Testis (tissue), 3 donors: Measurements from ENCODE around the gene NCAM1. TPM values are rescaled to one million over a fixed set of nuclear protein-coding genes. Genes with fewer than 3 reads are reported as not detected.

Source experiments
- DNase-seq: peaks from one replicate; pipeline ENCODE4 v3.0.0-alpha.2; 2019
- H3K27ac ChIP-seq, 2 donors: fragments of 200-600 bp; sonication (generic); one replicate each; pipeline ENCODE4 v1.5.1; 2019
- H3K27me3 ChIP-seq: fragments of 200-600 bp; sonication (generic); one replicate; pipeline ENCODE4 v1.5.1; 2019
- H3K36me3 ChIP-seq: fragments of 200-600 bp; sonication (generic); one replicate; pipeline ENCODE4 v1.5.1; 2017; ENCODE audit warnings: low read depth; ENCODE audit errors: missing control alignments
- H3K4me1 ChIP-seq: fragments of 200-600 bp; sonication (generic); one replicate; pipeline ENCODE4 v1.5.1; 2019
- H3K4me3 ChIP-seq, 2 donors: fragments of 200-600 bp; sonication (generic); one replicate each; pipeline ENCODE4 v1.5.1; 2017 to 2019
- H3K9me3 ChIP-seq: fragments of 200-600 bp; sonication (generic); one replicate; pipeline ENCODE4 v1.5.1; 2017
- POLR2A ChIP-seq: fragments of 450-650 bp; IDR thresholded peaks from one replicate; pipeline ENCODE4 v1.6.1; 2017; ENCODE audit warnings: antibody characterized with exemption, mild to moderate bottlenecking, moderate library complexity
- WGBS, 2 donors: methylation state at CpG; one replicate each; pipeline ENCODE4 v1.1.5; 2018; 5-methylcytosine and 5-hydroxymethylcytosine counted together
- intact Hi-C: fragments of 100-400 bp; cut with DNase I; formaldehyde crosslinking; loops from one replicate; pipeline ENCODE4 v1.15.1; 2023; ENCODE audit warnings: low total_unique reads
- polyA plus RNA-seq: library from polyadenylated mRNA; stranded (reverse); fragments of 350-450 nt; fragmentation: Illumina TruSeq; extraction: RNeasy Lipid Tissue Mini Kit (QIAGEN cat#74804); gene quantifications from one replicate; pipeline ENCODE4 v1.2.3, GENCODE V29; 2014; ENCODE audit warnings: low read depth, low replicate concordance; ENCODE audit not compliant: insufficient read depth
- total RNA-seq, 2 donors: library from RNA; depleted of rRNA; stranded (reverse); fragments of >200 nt; gene quantifications; one replicate each; pipeline ENCODE4 v1.2.3, GENCODE V29; 2016
- TF ChIP-seq, protein P1 (sequence below), 3 experiments: fragments of 450-650 bp in 2 of 3; fragments of 200-600 bp in 1 of 3; sonication (generic) in 1 of 3; IDR thresholded peaks; one replicate each; pipeline ENCODE4 v1.5.1; 2016 to 2019; ENCODE audit warnings: antibody characterized with exemption in 3 of 3, mild to moderate bottlenecking in 2 of 3, moderate library complexity in 1 of 3

The NCAM1 gene
- total and polyA plus RNA-seq, 3 donors from 2014 or later: 12.3 to 33.3 (median 13.8) TPM

DNA sequence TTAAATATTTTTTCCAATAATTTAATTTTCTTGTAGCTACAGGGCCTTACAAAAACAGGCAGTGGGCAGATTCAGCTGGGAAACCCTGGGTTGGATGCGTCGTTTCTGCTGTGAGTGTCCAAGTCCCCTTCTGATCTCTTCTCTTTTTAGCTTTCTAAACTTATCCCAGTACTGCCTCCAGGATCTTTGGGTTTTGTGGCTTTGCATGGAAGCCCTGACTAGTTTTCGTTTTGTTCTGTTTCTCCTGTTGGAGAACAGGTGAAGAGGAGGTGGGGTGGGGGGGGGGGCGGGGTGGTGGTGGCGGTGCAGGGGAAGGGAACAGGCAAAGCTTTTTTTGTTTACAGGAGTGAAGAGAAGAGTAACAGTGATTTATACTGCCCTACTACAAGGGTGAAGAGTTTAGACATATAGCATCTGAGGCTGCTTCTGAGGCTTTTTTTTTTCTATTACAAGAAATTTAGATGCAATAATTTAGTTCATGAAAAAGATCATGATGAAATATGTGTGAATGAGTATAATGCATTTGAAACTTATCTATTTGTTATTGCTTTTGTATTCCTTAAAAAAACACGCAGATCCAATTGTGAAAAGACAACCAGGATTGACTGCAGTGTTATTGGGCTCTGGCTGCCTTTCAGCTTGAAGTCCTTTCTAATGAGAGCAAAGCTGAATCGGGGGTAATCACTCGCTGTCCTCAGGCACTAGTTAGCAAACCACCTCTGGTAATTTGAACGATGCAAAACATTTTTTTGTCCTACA, 142.9 kb downstream of the NCAM1 start:
- no peak for DNase-seq
- no peaks in the 10 kb centered on the region for H3K9me3 ChIP-seq
- H3K27me3 ChIP-seq: no peaks in the 10 kb centered on the region
- TF ChIP-seq, protein P1, sequence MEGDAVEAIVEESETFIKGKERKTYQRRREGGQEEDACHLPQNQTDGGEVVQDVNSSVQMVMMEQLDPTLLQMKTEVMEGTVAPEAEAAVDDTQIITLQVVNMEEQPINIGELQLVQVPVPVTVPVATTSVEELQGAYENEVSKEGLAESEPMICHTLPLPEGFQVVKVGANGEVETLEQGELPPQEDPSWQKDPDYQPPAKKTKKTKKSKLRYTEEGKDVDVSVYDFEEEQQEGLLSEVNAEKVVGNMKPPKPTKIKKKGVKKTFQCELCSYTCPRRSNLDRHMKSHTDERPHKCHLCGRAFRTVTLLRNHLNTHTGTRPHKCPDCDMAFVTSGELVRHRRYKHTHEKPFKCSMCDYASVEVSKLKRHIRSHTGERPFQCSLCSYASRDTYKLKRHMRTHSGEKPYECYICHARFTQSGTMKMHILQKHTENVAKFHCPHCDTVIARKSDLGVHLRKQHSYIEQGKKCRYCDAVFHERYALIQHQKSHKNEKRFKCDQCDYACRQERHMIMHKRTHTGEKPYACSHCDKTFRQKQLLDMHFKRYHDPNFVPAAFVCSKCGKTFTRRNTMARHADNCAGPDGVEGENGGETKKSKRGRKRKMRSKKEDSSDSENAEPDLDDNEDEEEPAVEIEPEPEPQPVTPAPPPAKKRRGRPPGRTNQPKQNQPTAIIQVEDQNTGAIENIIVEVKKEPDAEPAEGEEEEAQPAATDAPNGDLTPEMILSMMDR (IDR thresholded peaks at IDR 0.05): no peak
- no peak for TF ChIP-seq POLR2A
- no peak overlapping the region for H3K27ac ChIP-seq
- H3K36me3 ChIP-seq: no peaks in the 10 kb centered on the region
- intact Hi-C loops: no loop called here
- no peak overlapping the region for H3K4me3 ChIP-seq
- WGBS, 2 donors: 59 to 63% methylated on average over 9 of the region's 9 CpGs
- peaks cover 7% of the 10 kb centered on the region for H3K4me1 ChIP-seq

DNA sequence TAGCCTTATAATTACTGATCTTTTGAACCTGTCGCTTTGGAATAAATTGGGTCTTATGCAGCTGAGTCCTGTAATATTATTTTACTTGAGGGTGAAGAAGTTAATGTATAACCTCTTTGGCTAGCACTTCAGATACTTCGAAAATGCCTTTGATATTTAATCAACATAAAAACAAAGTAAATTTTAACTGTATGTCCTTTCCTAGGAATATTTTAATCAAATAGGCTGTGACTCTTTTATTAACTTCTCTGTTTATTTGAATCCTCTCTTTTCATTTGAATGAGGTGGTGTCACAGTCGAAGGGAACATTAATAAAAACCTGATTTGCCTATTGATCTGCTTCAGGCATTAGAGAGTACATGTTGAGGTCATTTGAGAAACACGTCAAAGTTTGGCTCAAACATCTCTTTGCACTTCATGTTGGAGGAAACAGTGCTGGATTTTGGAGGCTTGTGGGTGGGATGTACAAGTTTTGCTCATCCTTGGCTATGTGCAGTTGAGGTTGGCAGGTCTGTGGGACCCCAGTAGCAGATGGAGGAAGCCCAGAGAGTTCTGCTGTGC, 143.6 kb downstream of the NCAM1 start:
- Histone ChIP-seq H3K36me3 (no peaks in the 10 kb centered on the region), H3K4me1 (peaks cover 7% of the 10 kb centered on the region), H3K4me3 (no peak overlapping the region), H3K27ac (no peak overlapping the region), H3K9me3 (no peaks in the 10 kb centered on the region), H3K27me3 (no peaks in the 10 kb centered on the region)
- 66 to 70% methylated on average over 4 of the region's 4 CpGs for WGBS, 2 donors
- TF ChIP-seq, protein P1 (IDR thresholded peaks at IDR 0.05): no peak
- TF ChIP-seq POLR2A: no peak
- intact Hi-C loops: no loop called here
- no peak for DNase-seq

DNA sequence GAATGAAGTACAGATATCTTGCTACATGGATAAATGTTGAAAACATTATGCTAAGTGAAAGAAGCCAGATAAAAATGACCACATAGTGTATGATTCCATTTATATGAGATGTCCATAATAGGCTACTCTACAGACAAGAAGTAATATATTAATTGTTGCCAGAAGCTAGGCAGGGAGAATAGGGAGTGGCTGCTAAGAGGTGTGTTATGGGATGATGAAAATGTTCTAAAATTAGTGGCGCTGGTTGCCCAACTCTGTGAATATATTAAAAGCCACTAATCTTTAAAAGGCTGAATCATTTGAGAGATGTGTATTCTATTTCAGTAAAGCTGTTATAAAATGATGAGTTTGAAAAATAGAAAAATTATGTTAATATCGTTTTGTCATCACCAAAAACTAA, 144.4 kb downstream of the NCAM1 start:
- intact Hi-C loops: no loop called here
- Histone ChIP-seq H3K4me3 (no peak overlapping the region), H3K4me1 (peaks cover 7% of the 10 kb centered on the region), H3K27ac (no peak overlapping the region), H3K36me3 (no peaks in the 10 kb centered on the region), H3K27me3 (no peaks in the 10 kb centered on the region), H3K9me3 (no peaks in the 10 kb centered on the region)
- DNase-seq: no peak
- WGBS, 2 donors: 92 to 96% methylated on average over 2 of the region's 2 CpGs
- no peak for TF ChIP-seq POLR2A
- TF ChIP-seq, protein P1 (IDR thresholded peaks at IDR 0.05): no peak

DNA sequence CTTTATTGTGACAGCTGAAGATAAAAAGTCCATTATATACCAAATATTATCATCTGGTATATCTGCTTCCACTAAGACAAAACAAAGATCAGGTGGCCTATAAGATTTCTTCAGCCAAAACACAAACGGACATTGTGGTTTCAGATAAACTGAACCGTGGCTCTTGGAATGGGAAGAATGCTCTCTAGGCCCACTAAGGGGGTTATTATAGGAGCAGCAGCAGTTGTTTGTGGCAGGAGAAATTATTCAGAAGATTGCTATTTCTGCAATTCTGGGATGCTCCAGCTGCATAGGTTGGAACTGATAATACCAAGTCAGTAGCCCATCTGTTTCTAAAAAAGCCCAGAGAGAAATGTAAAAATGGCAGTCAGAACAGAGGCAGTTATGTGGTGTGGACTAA, 145.3 kb downstream of the NCAM1 start:
- H3K27me3 ChIP-seq: no peaks in the 10 kb centered on the region
- peaks cover 7% of the 10 kb centered on the region for H3K4me1 ChIP-seq
- no peak overlapping the region for H3K27ac ChIP-seq

More for the DNA sequence above, 145.3 kb downstream of the NCAM1 start:
- intact Hi-C loops: no loop called here
- TF ChIP-seq, protein P1 (IDR thresholded peaks at IDR 0.05): no peak
- no peak for TF ChIP-seq POLR2A
- no peaks in the 10 kb centered on the region for H3K9me3 ChIP-seq
- no peak for DNase-seq
- H3K36me3 ChIP-seq: no peaks in the 10 kb centered on the region
- 63 to 67% methylated on average over 2 of the region's 2 CpGs for WGBS, 2 donors
- no peak overlapping the region for H3K4me3 ChIP-seq
